Measurements from ENCODE around the gene AVEN. TPM values are rescaled to one million over a fixed set of nuclear protein-coding genes. Genes with fewer than 3 reads are reported as not detected.

The AVEN gene
- total RNA-seq, 1 donor from 2014 or later: 8.6 TPM

DNA sequence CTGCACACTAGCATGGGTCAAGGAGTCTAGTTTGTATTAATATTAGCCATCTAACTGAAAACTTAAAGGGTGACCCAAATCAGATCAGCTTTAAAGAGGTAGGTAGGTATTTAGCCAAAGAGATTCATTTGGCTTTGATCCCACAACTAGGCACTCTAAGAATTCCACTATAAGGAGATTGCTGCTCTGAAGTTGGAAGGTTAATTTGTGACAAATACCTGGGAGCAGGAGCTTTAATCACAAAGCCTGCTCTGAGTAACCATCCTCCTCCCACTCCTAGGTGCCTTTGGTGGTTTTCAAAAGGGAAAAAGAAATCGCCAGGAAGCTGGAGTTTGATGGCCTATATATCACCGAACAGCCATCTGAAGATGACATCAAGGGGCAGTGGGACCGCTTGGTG, 191.0 kb downstream of the AVEN start:
- Mint-ChIP-seq H3K9me3 (no peaks in the 10 kb centered on the region), H3K27me3 (ENCODE audit: low read depth) (no peaks in the 10 kb centered on the region), H3K36me3 (no peaks in the 10 kb centered on the region), H3K4me1 (peaks cover 7% of the 10 kb centered on the region), H3K27ac (no peak overlapping the region), H3K4me3 (no peak overlapping the region)
- no peak for DNase-seq (ENCODE audit: low spot score in 2 of 2, unreplicated experiment in 2 of 2)
- TF ChIP-seq, protein P1, sequence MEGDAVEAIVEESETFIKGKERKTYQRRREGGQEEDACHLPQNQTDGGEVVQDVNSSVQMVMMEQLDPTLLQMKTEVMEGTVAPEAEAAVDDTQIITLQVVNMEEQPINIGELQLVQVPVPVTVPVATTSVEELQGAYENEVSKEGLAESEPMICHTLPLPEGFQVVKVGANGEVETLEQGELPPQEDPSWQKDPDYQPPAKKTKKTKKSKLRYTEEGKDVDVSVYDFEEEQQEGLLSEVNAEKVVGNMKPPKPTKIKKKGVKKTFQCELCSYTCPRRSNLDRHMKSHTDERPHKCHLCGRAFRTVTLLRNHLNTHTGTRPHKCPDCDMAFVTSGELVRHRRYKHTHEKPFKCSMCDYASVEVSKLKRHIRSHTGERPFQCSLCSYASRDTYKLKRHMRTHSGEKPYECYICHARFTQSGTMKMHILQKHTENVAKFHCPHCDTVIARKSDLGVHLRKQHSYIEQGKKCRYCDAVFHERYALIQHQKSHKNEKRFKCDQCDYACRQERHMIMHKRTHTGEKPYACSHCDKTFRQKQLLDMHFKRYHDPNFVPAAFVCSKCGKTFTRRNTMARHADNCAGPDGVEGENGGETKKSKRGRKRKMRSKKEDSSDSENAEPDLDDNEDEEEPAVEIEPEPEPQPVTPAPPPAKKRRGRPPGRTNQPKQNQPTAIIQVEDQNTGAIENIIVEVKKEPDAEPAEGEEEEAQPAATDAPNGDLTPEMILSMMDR (IDR thresholded peaks at IDR 0.05; ENCODE audit: unreplicated experiment): no peak

DNA sequence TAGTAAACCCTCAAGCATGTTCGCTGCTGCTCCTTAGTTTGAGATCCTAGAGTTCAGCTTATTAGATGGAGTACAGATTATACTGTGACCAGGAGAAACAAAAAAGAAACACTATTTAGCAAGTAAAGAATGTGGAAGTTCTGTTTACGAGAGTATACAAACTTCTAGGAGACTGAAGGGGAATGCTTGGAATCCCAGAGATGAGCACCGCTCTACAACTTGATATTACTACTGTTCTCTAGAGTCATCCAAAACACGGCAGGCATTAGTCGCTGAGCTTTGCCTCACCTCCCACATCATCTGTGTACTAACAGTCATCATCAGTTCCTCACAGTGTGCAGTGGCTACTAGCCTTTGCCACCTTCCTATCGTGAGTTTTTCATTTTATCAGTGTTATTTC, 192.1 kb downstream of the AVEN start:
- Mint-ChIP-seq H3K9me3 (no peaks in the 10 kb centered on the region), H3K27ac (no peak overlapping the region), H3K36me3 (no peaks in the 10 kb centered on the region), H3K27me3 (ENCODE audit: low read depth) (no peaks in the 10 kb centered on the region), H3K4me3 (no peak overlapping the region), H3K4me1 (peaks cover 7% of the 10 kb centered on the region)
- TF ChIP-seq, protein P1 (IDR thresholded peaks at IDR 0.05; ENCODE audit: unreplicated experiment): no peak
- no peak for DNase-seq (ENCODE audit: low spot score in 2 of 2, unreplicated experiment in 2 of 2)

DNA sequence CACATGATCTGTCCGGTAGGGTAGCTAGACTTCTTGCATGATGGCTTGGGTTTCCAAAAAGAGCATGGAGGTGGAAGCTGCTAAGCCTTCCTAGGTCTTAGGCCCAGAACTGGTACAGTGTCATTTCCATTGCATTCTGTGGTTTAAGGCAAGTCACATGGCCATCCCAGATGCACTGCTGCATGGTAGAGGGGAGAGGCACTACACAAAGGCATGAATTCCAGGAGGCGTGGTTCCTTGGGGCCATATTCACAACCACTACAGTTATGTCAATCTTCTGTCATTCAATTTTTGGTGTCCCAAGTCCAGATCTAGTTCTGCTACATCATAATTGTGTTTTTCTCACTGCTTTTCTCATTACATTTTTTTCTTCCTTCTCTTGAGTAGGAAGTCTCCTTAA, 192.9 kb downstream of the AVEN start:
- Mint-ChIP-seq H3K27me3 (ENCODE audit: low read depth) (no peaks in the 10 kb centered on the region), H3K4me1 (peaks cover 7% of the 10 kb centered on the region), H3K27ac (no peak overlapping the region), H3K9me3 (no peaks in the 10 kb centered on the region), H3K4me3 (no peak overlapping the region), H3K36me3 (no peaks in the 10 kb centered on the region)
- DNase-seq (ENCODE audit: low spot score in 2 of 2, unreplicated experiment in 2 of 2): no peak
- TF ChIP-seq, protein P1 (IDR thresholded peaks at IDR 0.05; ENCODE audit: unreplicated experiment): no peak

DNA sequence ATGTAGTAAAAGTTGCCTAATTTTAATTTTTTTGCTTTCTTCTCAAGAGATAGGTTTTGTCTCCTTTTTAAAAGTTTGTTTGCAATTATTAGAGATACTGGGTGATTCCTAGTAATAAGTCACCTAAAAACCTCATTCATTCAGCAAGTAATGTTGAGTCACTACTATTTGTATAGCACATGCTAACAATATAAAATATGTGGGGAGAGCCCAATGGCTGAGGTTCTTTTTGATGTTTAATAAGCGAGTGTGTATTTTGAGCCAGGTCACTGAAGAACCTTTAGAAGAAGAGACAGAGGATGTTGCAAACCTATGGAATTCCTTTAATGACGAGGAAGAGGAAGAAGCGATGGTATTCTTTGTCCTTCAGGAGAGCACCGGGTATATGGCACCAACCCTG, 194.4 kb downstream of the AVEN start:
- TF ChIP-seq, protein P1 (IDR thresholded peaks at IDR 0.05; ENCODE audit: unreplicated experiment): no peak
- no peaks in the 10 kb centered on the region for H3K36me3 Mint-ChIP-seq
- no peaks in the 10 kb centered on the region for H3K9me3 Mint-ChIP-seq
- peaks cover 7% of the 10 kb centered on the region for H3K4me1 Mint-ChIP-seq
- no peak overlapping the region for H3K4me3 Mint-ChIP-seq
- no peaks in the 10 kb centered on the region for H3K27me3 Mint-ChIP-seq (ENCODE audit: low read depth)
- H3K27ac Mint-ChIP-seq: no peak overlapping the region
- DNase-seq (ENCODE audit: low spot score in 2 of 2, unreplicated experiment in 2 of 2): no peak

DNA sequence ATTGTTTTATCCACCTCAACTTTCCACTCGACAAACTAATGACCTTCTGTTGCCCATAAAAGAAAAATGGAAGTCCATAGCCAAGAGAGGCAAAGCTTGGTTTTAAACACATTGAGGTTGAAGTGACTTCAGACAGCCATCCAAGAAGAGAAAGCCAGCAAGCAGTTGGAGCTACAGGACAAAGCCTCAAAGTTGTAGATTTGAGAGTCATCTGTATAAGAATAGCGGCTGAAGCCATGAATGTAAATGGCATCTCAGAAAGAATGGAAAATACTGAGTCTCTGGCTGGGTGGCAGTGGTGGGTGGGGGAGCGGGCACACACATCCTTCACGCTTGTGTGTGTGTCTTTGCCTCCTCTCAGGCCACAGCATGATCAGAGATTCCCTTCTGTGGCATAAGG, 194.8 kb downstream of the AVEN start:
- Mint-ChIP-seq H3K4me3 (no peak overlapping the region), H3K9me3 (no peaks in the 10 kb centered on the region), H3K36me3 (no peaks in the 10 kb centered on the region), H3K27me3 (ENCODE audit: low read depth) (no peaks in the 10 kb centered on the region), H3K4me1 (peaks cover 7% of the 10 kb centered on the region), H3K27ac (no peak overlapping the region)
- TF ChIP-seq, protein P1 (IDR thresholded peaks at IDR 0.05; ENCODE audit: unreplicated experiment): no peak
- no peak for DNase-seq (ENCODE audit: low spot score in 2 of 2, unreplicated experiment in 2 of 2)

DNA sequence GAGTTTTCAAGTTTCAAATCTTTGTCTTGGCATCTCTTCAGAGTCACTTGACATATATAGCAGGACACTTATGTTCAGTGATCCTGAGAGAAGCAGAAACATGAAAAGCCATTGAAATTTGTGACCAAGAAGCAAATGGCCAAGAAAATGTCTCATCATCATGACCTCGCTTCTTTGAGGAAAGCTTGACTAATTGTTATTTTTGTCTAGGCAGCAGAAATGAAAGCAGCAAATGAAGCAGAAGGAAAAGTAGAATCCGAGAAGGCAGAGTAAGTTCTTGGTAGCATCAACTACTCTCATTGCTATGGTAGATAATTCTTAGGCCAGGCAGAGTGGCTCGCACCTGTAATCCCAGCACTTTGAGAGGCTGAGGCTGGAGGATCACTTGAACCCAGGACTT, 198.4 kb downstream of the AVEN start:
- TF ChIP-seq, protein P1 (IDR thresholded peaks at IDR 0.05; ENCODE audit: unreplicated experiment): no peak
- Mint-ChIP-seq H3K4me3 (no peak overlapping the region), H3K36me3 (no peaks in the 10 kb centered on the region), H3K27me3 (ENCODE audit: low read depth) (no peaks in the 10 kb centered on the region), H3K4me1 (peaks cover 3% of the 10 kb centered on the region), H3K9me3 (peaks cover 5% of the 10 kb centered on the region), H3K27ac (no peak overlapping the region)
- DNase-seq (ENCODE audit: low spot score in 2 of 2, unreplicated experiment in 2 of 2): no peak

Measured in mesothelial cell of epicardium (in vitro differentiated cells).